ENCODE measurements around the gene TSPAN7.

- TF ChIP-seq GATA2 (IDR thresholded peaks at IDR 0.05; ENCODE audit: low read depth, low read length), result no peak
- TF ChIP-seq GATA3 (IDR thresholded peaks at IDR 0.05; ENCODE audit: low read depth, low read length), result no peak
Observed at GRCh38 chrX:38577738-38578137, 16.4 kb downstream of the TSPAN7 start.

All from SH-SY5Y (cell line).